Fibroblast of lung (primary cell): Measurements from ENCODE around the gene GRXCR2. TPM values are rescaled to one million over a fixed set of nuclear protein-coding genes. Genes with fewer than 3 reads are reported as not detected.

Source experiments
- DNase-seq, 2 donors: peaks; one replicate each; pipeline versions ENCODE4 v3.0.0 to v3.0.0-alpha.2; 2010; ENCODE audit warnings: low read depth in 2 of 2
- H2AFZ ChIP-seq: 2 replicates; pipeline ENCODE4 v1.5.1; 2012; ENCODE audit warnings: low read length, control low read depth, inconsistent platforms
- H3K27ac ChIP-seq: 2 replicates; pipeline ENCODE4 v1.5.1; 2011; ENCODE audit warnings: low read length, control low read depth; ENCODE audit not compliant: insufficient read depth
- H3K27me3 ChIP-seq: 2 replicates; pipeline ENCODE4 v1.5.1; 2011; ENCODE audit warnings: mild to moderate bottlenecking, low read length; ENCODE audit not compliant: control insufficient read depth, insufficient read depth
- H3K36me3 ChIP-seq: 2 replicates; pipeline ENCODE4 v1.5.1; 2011; ENCODE audit warnings: low read length; ENCODE audit not compliant: control insufficient read depth, insufficient read depth
- H3K4me1 ChIP-seq: 2 replicates; pipeline ENCODE4 v1.5.1; 2011; ENCODE audit warnings: low read length; ENCODE audit not compliant: control insufficient read depth, insufficient read depth; ENCODE audit errors: extremely low read depth
- H3K4me2 ChIP-seq: 2 replicates; pipeline ENCODE4 v1.5.1; 2011; ENCODE audit warnings: low read length, control low read depth; ENCODE audit not compliant: insufficient read depth; ENCODE audit errors: extremely low read depth
- H3K4me3 ChIP-seq, 4 experiments: fragments of 200-600 bp in 1 of 4; sonication (generic) in 1 of 4; replicated peaks in 1 of 4; 2 replicates each; pipeline ENCODE4 v1.5.1; 2011 to 2016; ENCODE audit warnings: low read length in 4 of 4, low read depth in 3 of 4, mild to moderate bottlenecking in 3 of 4, control low read depth in 2 of 4, inconsistent platforms in 1 of 4, mixed read lengths in 1 of 4; ENCODE audit not compliant: insufficient read depth in 1 of 4; ENCODE audit errors: control extremely low read depth in 1 of 4
- H3K79me2 ChIP-seq: 2 replicates; pipeline ENCODE4 v1.5.1; 2012; ENCODE audit warnings: mild to moderate bottlenecking, low read length, inconsistent platforms; ENCODE audit not compliant: control insufficient read depth, insufficient read depth
- H3K9ac ChIP-seq: 2 replicates; pipeline ENCODE4 v1.5.1; 2011; ENCODE audit warnings: mild to moderate bottlenecking, low read length, control low read depth; ENCODE audit not compliant: insufficient read depth
- H3K9me3 ChIP-seq: 2 replicates; pipeline ENCODE4 v1.5.1; 2012; ENCODE audit warnings: low read depth, low read length; ENCODE audit not compliant: control insufficient read depth, insufficient read depth
- H4K20me1 ChIP-seq: 2 replicates; pipeline ENCODE4 v1.5.1; 2011; ENCODE audit warnings: low read length; ENCODE audit not compliant: control insufficient read depth, insufficient read depth; ENCODE audit errors: extremely low read depth
- CTCF ChIP-seq, 2 donors: IDR thresholded peaks in 1 of 2; conservative IDR thresholded peaks in 1 of 2; 1 replicate in 1 of 2; 2 replicates in 1 of 2; pipeline ENCODE4 v1.5.1; 2011 to 2012; ENCODE audit warnings: low read length in 2 of 2, control low read depth in 1 of 2, inconsistent platforms in 1 of 2, low read depth in 1 of 2, mild to moderate bottlenecking in 1 of 2
- EZH2 ChIP-seq: IDR thresholded peaks from 2 replicates; pipeline ENCODE4 v1.5.1; 2012; ENCODE audit warnings: low read length, control low read depth, mild to moderate bottlenecking; ENCODE audit errors: missing control alignments
- polyA plus RNA-seq, 2 donors: library from polyadenylated mRNA; depleted of rRNA in 1 of 2; stranded (reverse) in 1 of 2; unstranded in 1 of 2; fragments of >200 nt; gene quantifications; 2 replicates each; pipeline ENCODE4 v1.2.1, GENCODE V29; 2011 to 2012; ENCODE audit warnings: missing spikeins in 1 of 2
- total RNA-seq: library from RNA; depleted of rRNA; stranded (reverse); fragments of >200 nt; gene quantifications from 2 replicates; pipeline ENCODE4 v1.2.1, GENCODE V29; 2014

Gene GRXCR2
- total and polyA plus RNA-seq, 2 donors (not counting 1 experiment from before 2014, with no cell fraction given), result not detected

GRCh38 chr5:145854651-145855258 lies 18.1 kb downstream of the GRXCR2 start:
- no peaks in the 10 kb centered on the region for H3K9me3 ChIP-seq
- no peak for TF ChIP-seq CTCF (conservative IDR thresholded peaks at IDR 0.05 in 1 of 2, IDR thresholded peaks at IDR 0.05 in 1 of 2; ENCODE audit: low read depth in 1 of 2, low read length in 2 of 2)
- H3K36me3 ChIP-seq, result no peaks in the 10 kb centered on the region
- no peak overlapping the region for H3K27ac ChIP-seq
- no peaks in the 10 kb centered on the region for H3K79me2 ChIP-seq
- no peak overlapping the region for H3K9ac ChIP-seq
- peak overlapping the region; percentile 21 for H2AFZ ChIP-seq
- no peaks in the 10 kb centered on the region for H3K27me3 ChIP-seq
- no peaks in the 10 kb centered on the region for H4K20me1 ChIP-seq
- H3K4me2 ChIP-seq, result no peak overlapping the region
- no peak overlapping the region for H3K4me3 ChIP-seq
- H3K4me1 ChIP-seq, result peaks cover 8% of the 10 kb centered on the region
- DNase-seq, result peak; percentile 78 to 88

GRCh38 chr5:145853781-145854376 lies 18.9 kb downstream of the GRXCR2 start:
- no peaks in the 10 kb centered on the region for H3K27me3 ChIP-seq
- H3K27ac ChIP-seq, result no peak overlapping the region
- H3K4me1 ChIP-seq, result peaks cover 10% of the 10 kb centered on the region
- H3K9me3 ChIP-seq, result no peaks in the 10 kb centered on the region
- DNase-seq, result no peak
- no peaks in the 10 kb centered on the region for H4K20me1 ChIP-seq
- no peak overlapping the region for H2AFZ ChIP-seq
- H3K79me2 ChIP-seq, result no peaks in the 10 kb centered on the region
- no peak overlapping the region for H3K4me2 ChIP-seq
- no peak overlapping the region for H3K9ac ChIP-seq
- no peaks in the 10 kb centered on the region for H3K36me3 ChIP-seq
- no peak overlapping the region for H3K4me3 ChIP-seq
- TF ChIP-seq EZH2, result no peak
- no peak for TF ChIP-seq CTCF (conservative IDR thresholded peaks at IDR 0.05 in 1 of 2, IDR thresholded peaks at IDR 0.05 in 1 of 2; ENCODE audit: low read depth in 1 of 2, low read length in 2 of 2)

GRCh38 chr5:145852990-145853389 lies 19.8 kb downstream of the GRXCR2 start:
- Histone ChIP-seq H3K4me3 (no peak overlapping the region), H3K9me3 (no peaks in the 10 kb centered on the region), H3K27me3 (no peaks in the 10 kb centered on the region), H3K4me2 (no peak overlapping the region), H3K9ac (no peak overlapping the region), H3K27ac (no peak overlapping the region), H3K36me3 (no peaks in the 10 kb centered on the region), H3K4me1 (peaks cover 11% of the 10 kb centered on the region), H2AFZ (no peak overlapping the region), H3K79me2 (no peaks in the 10 kb centered on the region), H4K20me1 (no peaks in the 10 kb centered on the region)
- TF ChIP-seq CTCF (conservative IDR thresholded peaks at IDR 0.05 in 1 of 2, IDR thresholded peaks at IDR 0.05 in 1 of 2; ENCODE audit: low read depth in 1 of 2, low read length in 2 of 2) (no peak), EZH2 (no peak)
- no peak for DNase-seq
